GDM1 (cell line): ENCODE measurements around the gene STK25.

Experiments
- DNase-seq: peaks from one replicate; lab custom pipeline; 2025; lab: John Stamatoyannopoulos, UW

STK25 gene

DNA sequence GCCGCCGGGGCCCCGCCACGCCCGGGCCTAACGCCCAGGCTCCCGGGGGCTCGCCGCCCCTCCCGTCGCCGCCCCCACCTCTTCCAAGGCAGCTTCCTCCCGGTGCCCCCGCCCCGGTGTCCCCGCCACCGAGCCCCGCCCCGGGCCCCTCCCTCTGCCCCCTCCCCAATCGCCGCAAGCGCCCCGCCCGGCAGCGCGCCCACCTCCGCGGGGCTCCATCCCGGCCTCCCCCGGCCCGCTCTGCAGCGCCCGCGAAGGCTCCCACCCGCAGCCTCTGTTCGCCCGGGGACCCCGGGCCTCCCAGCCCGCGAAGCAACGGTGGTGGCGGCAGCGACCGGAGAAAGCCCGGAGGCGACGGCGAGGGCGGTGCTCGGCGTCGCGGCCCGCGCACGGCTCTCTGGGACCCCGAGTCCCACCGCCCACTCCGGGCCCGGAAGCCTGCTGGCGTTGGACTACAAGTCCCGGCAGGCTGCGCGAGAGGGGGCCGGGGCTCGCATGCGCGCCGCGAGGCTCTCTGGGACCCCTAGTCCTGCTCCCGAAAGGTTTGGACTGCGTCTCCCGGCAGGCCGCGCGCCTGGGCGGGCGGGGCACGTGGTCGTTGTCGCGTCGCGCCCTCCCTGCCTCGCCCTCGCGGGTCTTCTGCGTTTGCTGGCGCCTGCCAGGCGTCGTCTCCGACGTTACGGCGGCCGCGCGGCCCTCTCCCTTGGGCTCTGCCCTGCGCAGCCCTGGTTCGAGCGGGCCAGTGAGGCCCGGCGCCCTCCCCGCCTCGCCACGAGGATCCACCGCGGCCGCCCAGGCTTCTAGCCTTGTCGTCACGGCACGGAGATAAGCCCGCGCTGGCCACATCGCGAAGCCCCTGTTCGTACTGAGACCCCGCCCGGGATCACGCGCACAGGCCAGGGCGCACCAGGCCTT is at the start of gene STK25:
Gene STK25 (minus strand): TSS at position 345 of the 915 bp plus-strand sequence. CDS start 549 bp downstream, outside the sequence.
- DNase-seq = peak; percentile 98

DNA sequence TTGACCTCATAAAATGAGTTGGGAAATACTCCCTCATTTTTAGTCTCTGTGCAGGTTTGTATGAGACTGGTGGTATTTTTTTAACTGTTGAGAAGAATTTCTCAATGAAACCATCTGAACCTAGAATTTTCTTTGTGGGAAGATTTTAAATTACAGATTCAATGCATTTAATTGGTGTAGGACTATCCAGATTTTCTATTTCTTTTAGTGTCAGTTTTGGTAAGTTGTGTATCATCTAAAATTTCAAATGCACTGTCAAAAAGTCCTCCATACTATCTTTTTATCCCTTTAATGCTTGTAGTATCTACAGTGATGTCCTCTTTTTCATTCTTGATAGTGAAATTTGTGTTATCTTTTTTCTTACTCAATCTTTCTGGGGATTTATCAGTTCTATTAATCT is 48.4 kb upstream of the STK25 start:
- no peak for DNase-seq

DNA sequence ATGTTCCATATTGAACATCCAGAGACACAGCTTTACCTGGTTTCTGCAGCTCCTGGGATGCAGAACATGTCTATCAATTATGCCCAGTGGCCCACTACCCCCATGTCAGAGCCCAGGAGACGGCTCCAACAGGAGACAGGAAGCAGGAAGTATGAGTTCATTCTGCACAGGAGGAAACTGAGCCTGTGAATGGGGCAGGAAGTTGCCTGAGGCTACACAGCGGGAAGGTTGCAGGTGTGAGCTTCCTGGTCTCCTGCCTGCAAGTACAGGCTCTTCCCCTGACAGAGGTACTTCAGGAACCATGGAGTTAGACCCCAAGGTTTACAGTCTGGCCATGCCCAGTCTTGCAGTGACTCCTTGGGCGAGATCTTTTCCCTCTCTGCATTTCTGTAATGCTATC is 47.3 kb upstream of the STK25 start:
- DNase-seq = no peak

DNA sequence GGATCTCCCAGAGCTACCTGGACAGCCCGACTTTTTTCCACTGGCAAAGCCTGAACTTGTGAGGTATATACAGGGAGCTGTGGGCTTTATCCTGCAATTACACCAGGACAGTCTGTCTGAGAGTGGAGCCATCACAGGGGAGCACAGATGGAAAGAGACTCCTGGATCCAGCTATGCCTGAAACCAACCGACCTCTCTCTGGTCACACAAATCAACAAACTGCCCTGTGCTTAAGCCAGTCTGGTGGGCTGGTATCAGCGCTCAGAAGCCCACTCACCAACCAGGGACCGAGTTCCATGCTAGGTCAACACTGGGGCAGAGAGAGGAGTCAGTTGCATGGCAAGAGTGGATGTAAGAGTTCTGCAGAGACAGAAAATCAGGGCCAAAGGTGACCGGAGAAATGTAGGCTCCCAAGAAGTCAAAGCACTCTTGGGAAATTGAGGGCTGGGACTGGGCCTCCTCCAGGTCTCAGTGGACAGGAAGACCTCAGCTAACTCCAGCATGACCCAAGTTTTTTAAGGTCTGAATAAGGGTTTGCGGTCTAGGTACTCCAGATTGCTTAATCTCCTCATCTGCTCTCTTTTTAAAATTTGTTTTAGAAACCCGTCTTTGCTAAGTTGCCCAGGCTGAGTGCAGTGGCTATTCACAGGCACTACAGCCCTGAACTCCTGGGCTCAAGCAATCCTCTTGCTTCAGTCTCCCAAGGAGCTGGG is 46.4 kb upstream of the STK25 start:
- DNase-seq = no peak

GRCh38 chr2:241553981-241554380 is 45.6 kb upstream of the STK25 start:
- DNase-seq = no peak

DNA sequence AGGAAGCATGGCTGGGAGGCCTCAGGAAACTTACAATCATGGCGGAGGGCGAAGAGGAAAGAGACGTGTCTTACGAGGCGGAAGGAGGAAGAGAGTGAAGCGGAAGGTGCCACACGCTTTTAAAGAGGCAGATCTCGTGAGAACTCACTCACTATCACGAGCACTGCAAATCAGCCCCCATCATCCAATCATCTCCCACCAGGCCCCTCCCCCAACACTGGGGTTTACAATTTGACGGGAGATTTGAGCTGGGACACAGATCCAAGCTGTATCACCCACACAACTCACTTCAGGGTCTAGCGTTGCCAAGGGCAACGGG is 45.1 kb upstream of the STK25 start:
- no peak for DNase-seq

DNA sequence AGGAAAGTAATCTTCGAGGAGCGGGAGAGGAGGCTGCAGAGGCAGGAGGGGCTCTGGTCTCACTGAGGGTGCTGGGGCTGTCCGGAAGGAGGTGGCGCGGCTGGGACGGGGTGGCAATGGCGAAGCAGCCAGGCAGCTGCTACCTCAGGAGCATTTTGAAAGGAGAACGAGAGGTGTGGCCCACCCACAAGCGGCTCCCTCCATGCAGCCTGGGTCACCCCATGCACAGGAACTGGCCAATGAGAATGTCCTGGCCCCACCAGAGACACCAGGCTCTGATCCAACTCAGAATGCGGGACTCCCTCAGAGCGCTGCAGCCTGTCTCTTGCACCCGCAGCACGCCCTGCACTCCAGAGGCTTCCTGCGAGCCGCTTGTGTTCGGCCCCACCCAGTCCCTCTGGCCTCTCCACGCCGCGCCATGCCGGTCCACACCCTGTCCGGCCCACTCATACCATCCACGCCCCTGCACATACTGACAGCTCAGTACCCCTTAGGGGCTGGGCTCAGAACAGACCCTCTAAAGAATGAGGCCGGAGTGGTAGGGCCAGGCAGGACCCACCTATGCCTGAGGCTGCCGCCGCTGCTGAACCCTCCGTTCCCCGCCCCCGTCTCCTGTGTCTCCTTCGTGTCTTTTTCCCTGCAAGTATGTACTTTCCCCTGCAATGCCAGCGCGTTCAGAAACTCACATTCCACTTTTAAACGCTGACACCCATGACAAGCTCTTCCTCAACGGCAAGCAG is 43.8 kb upstream of the STK25 start:
- DNase-seq = no peak

DNA sequence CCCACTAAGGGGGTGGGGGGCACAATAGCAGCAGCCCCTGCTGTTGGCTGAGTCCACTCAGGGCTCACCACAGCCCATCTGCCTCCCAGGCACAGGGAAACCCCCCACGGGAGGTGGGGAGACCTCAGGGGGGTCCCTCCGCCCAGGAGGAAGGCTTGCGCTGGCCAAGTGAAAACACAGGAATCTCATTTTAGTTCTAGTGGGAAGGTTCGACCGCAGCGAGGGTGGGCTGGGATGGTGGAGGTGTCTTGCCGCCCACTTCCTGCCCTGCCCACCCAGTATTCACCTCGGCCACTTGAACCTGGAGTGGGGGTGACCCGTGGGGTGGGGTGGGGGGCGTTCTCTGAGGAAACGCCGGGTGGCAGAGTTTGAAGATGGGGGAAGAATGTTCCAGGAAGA is 43.2 kb upstream of the STK25 start:
- no peak for DNase-seq

DNA sequence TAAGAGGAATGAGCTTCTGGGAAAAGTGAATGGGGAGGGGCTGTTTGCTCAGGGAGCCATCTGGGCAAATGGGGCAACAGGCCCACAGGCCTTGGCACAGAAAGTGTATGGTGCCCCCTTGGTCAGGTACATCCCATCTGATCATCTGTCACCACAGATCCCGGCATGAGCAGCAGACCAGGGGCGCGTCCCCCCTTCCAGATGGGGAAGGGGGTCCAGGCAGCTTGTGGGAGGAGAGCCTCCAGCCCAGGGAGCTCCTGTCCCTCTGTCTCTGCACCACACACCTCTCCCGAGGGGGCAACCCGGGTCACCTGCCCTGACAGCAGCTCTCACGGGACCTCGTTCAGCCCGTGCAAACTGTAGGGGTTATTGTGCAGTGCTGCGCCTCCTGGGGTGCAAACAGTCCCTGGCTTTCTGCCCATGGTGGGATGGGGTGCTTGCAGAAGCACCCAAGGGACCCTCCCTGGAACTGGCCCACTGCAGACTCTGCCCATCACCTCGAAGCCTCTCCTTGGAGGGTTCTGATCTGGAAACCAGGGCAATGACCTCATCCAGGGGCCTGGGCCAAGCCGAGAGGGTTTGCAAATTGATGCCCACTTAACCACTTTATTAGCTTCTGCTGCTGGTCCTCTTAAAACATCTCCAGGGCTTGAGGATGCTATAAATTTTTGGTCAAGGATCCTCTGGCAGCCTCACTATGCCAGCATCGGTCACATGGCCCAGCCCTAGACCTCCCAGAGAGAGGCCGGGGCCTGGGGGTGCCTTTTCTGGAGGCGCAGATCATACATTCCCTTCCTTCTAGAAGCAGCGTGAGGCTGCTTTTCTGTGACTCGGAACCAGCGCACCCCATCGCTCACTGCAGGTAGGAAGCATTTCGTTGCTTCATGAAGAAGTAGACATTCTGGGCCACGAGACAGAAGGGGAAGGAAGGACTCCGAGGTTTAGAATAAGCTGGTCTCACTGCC is 42.5 kb upstream of the STK25 start:
- DNase-seq = no peak

DNA sequence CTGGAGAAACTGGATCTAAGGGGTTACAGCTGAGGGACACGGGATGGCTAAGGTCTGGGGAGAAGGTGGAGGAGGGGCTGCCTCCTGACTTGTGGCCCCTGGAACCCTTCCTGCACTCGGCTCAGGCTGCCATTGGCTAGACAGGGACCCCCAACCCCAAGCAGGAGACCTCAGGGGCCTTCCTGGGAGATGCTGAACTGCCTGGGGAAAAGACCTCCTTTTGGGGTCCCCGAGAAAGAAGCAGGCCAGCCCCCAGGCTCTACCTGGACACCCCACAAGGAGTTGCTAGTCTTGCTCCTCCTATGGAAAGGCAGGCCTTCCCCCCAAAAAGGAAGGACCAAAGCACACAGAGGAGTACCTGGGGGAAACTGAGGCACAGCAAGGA is 40.1 kb upstream of the STK25 start:
- DNase-seq = no peak

GRCh38 chr2:241547781-241548450 is 39.5 kb upstream of the STK25 start:
- DNase-seq = no peak

GRCh38 chr2:241546771-241547498 is 38.6 kb upstream of the STK25 start:
- DNase-seq = no peak

DNA sequence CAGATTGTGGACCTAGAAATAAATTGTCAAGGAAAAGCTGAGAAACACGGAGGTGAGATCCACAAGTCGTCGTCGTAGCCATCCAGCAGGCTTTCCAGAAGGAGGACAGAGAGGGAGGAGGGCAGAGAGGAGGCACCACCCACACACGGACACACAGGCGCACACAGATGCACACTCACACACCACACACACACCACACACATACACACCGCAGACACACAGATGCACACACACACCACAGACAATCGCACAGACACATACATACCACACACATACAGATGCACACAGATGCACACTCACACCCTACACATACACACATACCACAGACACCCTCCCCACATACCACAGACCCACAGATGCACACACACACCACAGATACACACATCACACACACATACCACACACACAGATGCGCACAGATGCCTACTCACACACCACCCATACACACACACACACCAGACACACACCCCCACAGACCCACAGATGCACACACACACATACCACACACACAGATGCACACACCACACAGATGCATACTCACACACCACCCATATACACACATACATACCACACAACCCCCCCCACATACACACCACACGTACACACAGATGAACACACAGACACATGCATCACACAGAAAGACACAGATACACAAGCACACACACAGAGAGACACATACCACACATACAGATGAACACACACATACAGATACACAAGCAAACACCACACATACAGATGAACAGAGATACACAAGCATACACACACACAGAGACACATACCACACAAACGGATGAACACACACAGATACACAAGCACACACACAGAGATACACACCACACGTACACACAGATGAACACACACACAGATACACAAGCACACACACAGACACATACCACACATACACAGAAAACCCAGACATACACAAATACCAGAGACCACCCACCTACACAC is 37.4 kb upstream of the STK25 start:
- DNase-seq = no peak

- DNase-seq = no peak
Observed at GRCh38 chr2:241545106-241545505, 36.7 kb upstream of the STK25 start.

GRCh38 chr2:241542278-241542605 is 33.9 kb upstream of the STK25 start:
- DNase-seq = no peak

- DNase-seq = no peak
Observed at GRCh38 chr2:241541564-241542277, 33.3 kb upstream of the STK25 start.

DNA sequence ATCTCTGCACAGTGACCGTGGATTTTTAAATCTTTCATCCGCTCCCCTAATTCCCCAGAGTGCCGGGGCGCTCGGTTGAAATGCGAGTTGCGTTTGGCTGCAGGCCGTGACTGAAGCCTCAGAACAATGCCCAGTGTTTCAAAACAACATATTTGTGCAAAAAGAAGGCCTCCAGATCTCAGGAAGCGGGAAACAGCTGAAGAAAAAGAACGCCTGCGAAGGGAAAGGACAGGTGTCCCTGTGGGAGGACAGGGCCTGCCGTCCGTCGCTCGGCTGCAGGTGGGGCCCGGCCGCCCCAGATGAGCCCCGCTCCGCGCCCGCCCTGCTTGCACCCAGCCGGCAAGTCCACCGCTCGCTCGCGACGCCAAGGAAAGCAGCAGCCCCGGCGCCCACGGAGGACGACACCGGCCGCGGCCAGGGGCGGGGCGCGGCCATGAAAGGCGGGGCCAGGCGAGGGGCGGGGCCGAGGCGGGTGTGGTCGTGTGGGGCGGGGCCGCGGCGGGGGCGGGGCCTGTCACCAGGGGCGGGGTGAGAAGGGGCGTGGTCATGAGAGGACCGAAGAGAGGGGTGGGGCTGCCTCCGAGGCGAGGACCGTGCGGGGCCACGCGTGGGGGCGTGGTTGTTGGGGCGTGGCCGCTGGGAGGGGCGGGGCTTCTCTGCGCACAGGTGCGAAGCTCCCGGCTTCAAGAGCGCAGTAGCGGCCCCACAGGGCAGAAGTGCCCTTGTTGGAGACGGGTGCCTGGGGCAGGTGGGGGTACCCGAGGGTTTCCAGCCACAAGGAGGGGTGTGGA is 32.6 kb upstream of the STK25 start:
- DNase-seq = no peak

GRCh38 chr2:241540401-241540770 is 32.0 kb upstream of the STK25 start:
- no peak for DNase-seq
